ENCODE results near the gene MCF2L2. TPM values are rescaled to one million over a fixed set of nuclear protein-coding genes. Genes with fewer than 3 reads are reported as not detected.

Gene MCF2L2
- total RNA-seq, 1 donor from 2014 or later = 0.62 TPM

- intact Hi-C loops (cut with DNase I) = no loop called here
- no peak overlapping the region for H3K27ac ChIP-seq
- no peaks in the 10 kb centered on the region for H3K36me3 ChIP-seq
- H3K27me3 ChIP-seq (ENCODE audit: low read depth) = no peaks in the 10 kb centered on the region
- no peak for TF ChIP-seq CTCF (IDR thresholded peaks at IDR 0.05)
- no peaks in the 10 kb centered on the region for H3K4me1 ChIP-seq
- DNase-seq = no peak
- no peak overlapping the region for H3K4me3 ChIP-seq
- ATAC-seq = no peak
- H3K9me3 ChIP-seq = no peaks in the 10 kb centered on the region
Observed at GRCh38 chr3:183339461-183340086, 88.8 kb downstream of the MCF2L2 start.

GRCh38 chr3:183338520-183338919 lies 89.9 kb downstream of the MCF2L2 start:
- DNase-seq = no peak
- intact Hi-C loops (cut with DNase I) = no loop called here
- Histone ChIP-seq H3K9me3 (no peaks in the 10 kb centered on the region), H3K27me3 (ENCODE audit: low read depth) (no peaks in the 10 kb centered on the region), H3K36me3 (no peaks in the 10 kb centered on the region), H3K27ac (no peak overlapping the region), H3K4me3 (no peak overlapping the region), H3K4me1 (no peaks in the 10 kb centered on the region)
- no peak for TF ChIP-seq CTCF (IDR thresholded peaks at IDR 0.05)
- ATAC-seq = no peak

- no peaks in the 10 kb centered on the region for H3K4me1 ChIP-seq
- no peak for ATAC-seq
- TF ChIP-seq CTCF (IDR thresholded peaks at IDR 0.05) = no peak
- no peak for DNase-seq
- no peaks in the 10 kb centered on the region for H3K27me3 ChIP-seq (ENCODE audit: low read depth)
- H3K27ac ChIP-seq = no peak overlapping the region
- intact Hi-C loops (cut with DNase I) = no loop called here
- no peaks in the 10 kb centered on the region for H3K9me3 ChIP-seq
- no peak overlapping the region for H3K4me3 ChIP-seq
- no peaks in the 10 kb centered on the region for H3K36me3 ChIP-seq
Observed at GRCh38 chr3:183332487-183332886, 95.9 kb downstream of the MCF2L2 start.

GRCh38 chr3:183331498-183331897 lies 96.9 kb downstream of the MCF2L2 start:
- no peak for TF ChIP-seq CTCF (IDR thresholded peaks at IDR 0.05)
- intact Hi-C loops (cut with DNase I) = no loop called here
- Histone ChIP-seq H3K4me3 (no peak overlapping the region), H3K9me3 (no peaks in the 10 kb centered on the region), H3K4me1 (no peaks in the 10 kb centered on the region), H3K36me3 (no peaks in the 10 kb centered on the region), H3K27ac (no peak overlapping the region), H3K27me3 (ENCODE audit: low read depth) (no peaks in the 10 kb centered on the region)
- ATAC-seq (no peak), DNase-seq (no peak)

GRCh38 chr3:183330881-183331280 lies 97.5 kb downstream of the MCF2L2 start:
- Histone ChIP-seq H3K36me3 (no peaks in the 10 kb centered on the region), H3K4me3 (no peak overlapping the region), H3K9me3 (no peaks in the 10 kb centered on the region), H3K27ac (no peak overlapping the region), H3K4me1 (no peaks in the 10 kb centered on the region), H3K27me3 (ENCODE audit: low read depth) (no peaks in the 10 kb centered on the region)
- DNase-seq = no peak
- TF ChIP-seq CTCF (IDR thresholded peaks at IDR 0.05) = no peak
- no peak for ATAC-seq
- intact Hi-C loops (cut with DNase I) = no loop called here
